ENCODE results near the gene ZEB1.

The ZEB1 gene

DNA sequence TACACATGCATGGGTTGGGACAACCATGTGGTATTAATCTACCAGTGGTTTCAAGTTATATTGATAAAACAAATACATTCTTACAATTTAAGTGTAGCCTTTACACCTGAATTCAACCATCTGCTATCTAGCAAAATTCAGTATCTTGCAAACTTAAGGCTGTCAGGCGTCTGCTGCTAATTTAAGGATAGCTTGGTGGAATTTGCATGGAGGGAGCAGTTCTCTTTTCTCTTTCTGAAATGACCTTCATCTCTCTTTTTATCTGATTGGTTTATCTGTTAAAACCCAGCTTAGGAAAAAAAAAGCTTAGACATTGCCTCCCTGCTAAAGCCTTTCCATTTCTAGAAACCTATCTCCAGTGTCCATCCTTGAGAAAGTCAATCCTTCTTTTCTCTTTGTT lies 102.3 kb downstream of the ZEB1 start:
- Histone ChIP-seq H3K27me3 (replicated peaks; ENCODE audit: insufficient read depth, low read length) (no peaks in the 10 kb centered on the region), H3K4me3 (ENCODE audit: low read length) (no peak overlapping the region), H3F3A (ENCODE audit: insufficient read depth, low read length) (no peaks in the 10 kb centered on the region), H3K4me2 (ENCODE audit: low read depth, low read length) (no peak overlapping the region), H3K9ac (ENCODE audit: low read length) (no peak overlapping the region), H4K20me1 (ENCODE audit: insufficient read depth, low read length) (no peaks in the 10 kb centered on the region), H3K27ac (ENCODE audit: low read length) (no peak overlapping the region), H3K9me3 (replicated peaks; ENCODE audit: insufficient read depth, low read length) (no peaks in the 10 kb centered on the region), H3K79me2 (ENCODE audit: low read length) (no peaks in the 10 kb centered on the region), H3K9me2 (replicated peaks; ENCODE audit: insufficient read depth, low read length) (no peaks in the 10 kb centered on the region), H3K36me3 (replicated peaks; ENCODE audit: insufficient read depth, low read length) (no peaks in the 10 kb centered on the region), H2AFZ (ENCODE audit: low read length) (no peak overlapping the region), H3K4me1 (ENCODE audit: low read length) (no peaks in the 10 kb centered on the region)
- DNase-seq, result no peak
- TF ChIP-seq EZH2 (optimal IDR thresholded peaks at IDR 0.05; ENCODE audit: low read depth, low read length), result no peak
- TF ChIP-seq, protein P1, sequence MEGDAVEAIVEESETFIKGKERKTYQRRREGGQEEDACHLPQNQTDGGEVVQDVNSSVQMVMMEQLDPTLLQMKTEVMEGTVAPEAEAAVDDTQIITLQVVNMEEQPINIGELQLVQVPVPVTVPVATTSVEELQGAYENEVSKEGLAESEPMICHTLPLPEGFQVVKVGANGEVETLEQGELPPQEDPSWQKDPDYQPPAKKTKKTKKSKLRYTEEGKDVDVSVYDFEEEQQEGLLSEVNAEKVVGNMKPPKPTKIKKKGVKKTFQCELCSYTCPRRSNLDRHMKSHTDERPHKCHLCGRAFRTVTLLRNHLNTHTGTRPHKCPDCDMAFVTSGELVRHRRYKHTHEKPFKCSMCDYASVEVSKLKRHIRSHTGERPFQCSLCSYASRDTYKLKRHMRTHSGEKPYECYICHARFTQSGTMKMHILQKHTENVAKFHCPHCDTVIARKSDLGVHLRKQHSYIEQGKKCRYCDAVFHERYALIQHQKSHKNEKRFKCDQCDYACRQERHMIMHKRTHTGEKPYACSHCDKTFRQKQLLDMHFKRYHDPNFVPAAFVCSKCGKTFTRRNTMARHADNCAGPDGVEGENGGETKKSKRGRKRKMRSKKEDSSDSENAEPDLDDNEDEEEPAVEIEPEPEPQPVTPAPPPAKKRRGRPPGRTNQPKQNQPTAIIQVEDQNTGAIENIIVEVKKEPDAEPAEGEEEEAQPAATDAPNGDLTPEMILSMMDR (IDR thresholded peaks at IDR 0.05; ENCODE audit: low read length), result no peak
- no peak for TF ChIP-seq EZH2phosphoT487 (IDR thresholded peaks at IDR 0.05; ENCODE audit: low read length)

DNA sequence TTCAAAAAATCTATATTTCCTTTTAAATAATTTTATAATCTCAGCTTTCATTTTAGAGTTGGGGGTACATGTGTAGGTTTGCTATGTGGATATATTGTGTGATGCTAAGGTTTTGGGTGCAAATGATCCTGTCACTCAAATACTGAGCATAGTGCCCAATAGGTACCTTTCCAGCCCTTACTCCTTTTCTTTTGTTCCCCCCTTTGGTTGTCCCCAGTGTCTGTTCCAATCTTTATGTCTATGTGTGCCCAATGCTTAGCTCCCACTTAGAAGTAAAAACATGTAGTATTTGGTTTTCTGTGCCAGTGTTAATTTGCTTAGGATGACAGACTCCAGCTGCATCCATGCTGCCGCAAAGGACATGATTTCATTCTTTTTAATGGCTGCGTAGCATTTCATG lies 103.6 kb downstream of the ZEB1 start:
- Histone ChIP-seq H3K4me2 (ENCODE audit: low read depth, low read length) (no peak overlapping the region), H3K4me3 (ENCODE audit: low read length) (no peak overlapping the region), H3K79me2 (ENCODE audit: low read length) (no peaks in the 10 kb centered on the region), H3K36me3 (replicated peaks; ENCODE audit: insufficient read depth, low read length) (no peaks in the 10 kb centered on the region), H3K9me3 (replicated peaks; ENCODE audit: insufficient read depth, low read length) (no peaks in the 10 kb centered on the region), H3F3A (ENCODE audit: insufficient read depth, low read length) (no peaks in the 10 kb centered on the region), H2AFZ (ENCODE audit: low read length) (no peak overlapping the region), H3K27me3 (replicated peaks; ENCODE audit: insufficient read depth, low read length) (no peaks in the 10 kb centered on the region), H4K20me1 (ENCODE audit: insufficient read depth, low read length) (no peaks in the 10 kb centered on the region), H3K9me2 (replicated peaks; ENCODE audit: insufficient read depth, low read length) (no peaks in the 10 kb centered on the region), H3K4me1 (ENCODE audit: low read length) (no peaks in the 10 kb centered on the region), H3K9ac (ENCODE audit: low read length) (no peak overlapping the region), H3K27ac (ENCODE audit: low read length) (no peak overlapping the region)
- no peak for DNase-seq
- TF ChIP-seq, protein P1 (IDR thresholded peaks at IDR 0.05; ENCODE audit: low read length), result no peak
- TF ChIP-seq EZH2phosphoT487 (IDR thresholded peaks at IDR 0.05; ENCODE audit: low read length), result no peak
- no peak for TF ChIP-seq EZH2 (optimal IDR thresholded peaks at IDR 0.05; ENCODE audit: low read depth, low read length)

DNA sequence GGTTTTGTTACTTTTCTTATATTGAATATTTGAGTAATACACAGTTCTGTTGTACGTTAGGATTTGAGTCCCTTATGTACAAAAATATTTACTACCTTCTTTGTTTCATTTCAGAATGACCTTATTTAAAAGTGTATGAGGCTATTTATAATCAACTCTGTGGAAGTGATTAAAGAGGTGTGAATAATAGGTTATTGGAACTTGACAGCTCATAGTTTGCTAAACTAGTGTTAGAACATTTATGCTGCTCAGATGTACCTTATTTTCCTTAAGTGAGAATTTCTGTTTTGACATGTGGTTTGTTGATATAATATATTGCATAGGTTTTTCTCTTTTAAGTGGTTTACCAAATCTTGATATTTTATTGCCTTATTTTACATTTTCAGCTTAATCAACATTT lies 105.5 kb downstream of the ZEB1 start:
- Histone ChIP-seq H3K36me3 (replicated peaks; ENCODE audit: insufficient read depth, low read length) (no peaks in the 10 kb centered on the region), H3K4me2 (ENCODE audit: low read depth, low read length) (no peak overlapping the region), H4K20me1 (ENCODE audit: insufficient read depth, low read length) (no peaks in the 10 kb centered on the region), H3K4me3 (ENCODE audit: low read length) (no peak overlapping the region), H3K79me2 (ENCODE audit: low read length) (no peaks in the 10 kb centered on the region), H3F3A (ENCODE audit: insufficient read depth, low read length) (no peaks in the 10 kb centered on the region), H3K9me2 (replicated peaks; ENCODE audit: insufficient read depth, low read length) (no peaks in the 10 kb centered on the region), H3K27me3 (replicated peaks; ENCODE audit: insufficient read depth, low read length) (no peaks in the 10 kb centered on the region), H3K9me3 (replicated peaks; ENCODE audit: insufficient read depth, low read length) (no peaks in the 10 kb centered on the region), H3K4me1 (ENCODE audit: low read length) (no peaks in the 10 kb centered on the region), H3K27ac (ENCODE audit: low read length) (no peak overlapping the region), H3K9ac (ENCODE audit: low read length) (no peak overlapping the region), H2AFZ (ENCODE audit: low read length) (no peak overlapping the region)
- DNase-seq, result no peak
- TF ChIP-seq, protein P1 (IDR thresholded peaks at IDR 0.05; ENCODE audit: low read length), result no peak
- TF ChIP-seq EZH2 (optimal IDR thresholded peaks at IDR 0.05; ENCODE audit: low read depth, low read length) (no peak), EZH2phosphoT487 (IDR thresholded peaks at IDR 0.05; ENCODE audit: low read length) (no peak)
